HCT116 (cell line): ENCODE data around the gene TMUB1. TPM values are rescaled to one million over a fixed set of nuclear protein-coding genes. Genes with fewer than 3 reads are reported as not detected.

ENCODE experiments used
- ATAC-seq: fragments of 200-7000 bp; cut with Tn5 transposase; 2 replicates; pipeline ENCODE4 v1.9.1; 2020; ENCODE audit warnings: mild to moderate bottlenecking, moderate library complexity
- BruUV-seq: library from RNA; stranded (reverse); fragments of 400-500 nt; replicated peaks from 2 replicates; lab custom pipeline; 2021; lab: Mats Ljungman, UMichigan
- CTCF ChIA-PET: fragments of 300-600 bp; sonication (Branson Sonifier 250); formaldehyde crosslinking; loops from one replicate; lab custom pipeline; 2021; ENCODE audit warnings: antibody characterized with exemption; lab: Charles Lee
- POLR2A ChIA-PET: fragments of 300-600, 350-600 bp; sonication (Branson Sonifier 250); formaldehyde crosslinking; loops from one replicate; lab custom pipeline; 2021; ENCODE audit warnings: antibody characterized with exemption; lab: Charles Lee
- RAD21 ChIA-PET, 2 experiments: fragments of 300-600 bp; sonication (Branson Sonifier 250); formaldehyde crosslinking; loops; one replicate each; lab custom pipeline; 2023; ENCODE audit warnings: low total read pairs in 2 of 2; ENCODE audit not compliant: uncharacterized antibody in 2 of 2, unreplicated experiment in 2 of 2, low non-redundant PET in 1 of 2; lab: Charles Lee
- DNase-seq: peaks from one replicate; pipeline ENCODE4 v3.0.0-alpha.2; 2010; ENCODE audit warnings: low read depth, low spot score
- H2AFZ ChIP-seq: fragments of 200-600 bp; shearing (Covaris generic), sonication (generic); 2 replicates; pipeline ENCODE4 v1.6.1; 2017; ENCODE audit warnings: low read depth, mixed run types, mixed read lengths, antibody characterized with exemption, low read length; ENCODE audit not compliant: poor library complexity, severe bottlenecking
- H3K27ac ChIP-seq: 2 replicates; pipeline ENCODE4 v1.5.1; 2012; ENCODE audit warnings: low read depth, low read length
- H3K27me3 ChIP-seq: fragments of 200-600 bp; sonication (generic); 2 replicates; pipeline ENCODE4 v1.6.1; 2016; ENCODE audit warnings: mixed run types, low read length, mixed read lengths; ENCODE audit not compliant: insufficient read depth
- H3K36me3 ChIP-seq, 2 experiments: fragments of 200-500 bp in 1 of 2; fragments of 200-600 bp in 1 of 2; sonication (Bioruptor generic) in 1 of 2; sonication (generic) in 1 of 2; 2 replicates each; pipeline versions ENCODE4 v1.5.1 to v1.6.1; 2014 to 2016; ENCODE audit warnings: low read length in 2 of 2, inconsistent platforms in 1 of 2, mixed read lengths in 1 of 2, mixed run types in 1 of 2; ENCODE audit not compliant: insufficient read depth in 2 of 2, control insufficient read depth in 1 of 2
- H3K4me1 ChIP-seq, 2 experiments: fragments of 200-600 bp in 1 of 2; sonication (generic) in 1 of 2; 2 replicates each; pipeline versions ENCODE4 v1.5.1 to v1.6.1; 2012 to 2017; ENCODE audit warnings: low read length in 2 of 2, inconsistent platforms in 1 of 2, mild to moderate bottlenecking in 1 of 2, mixed read lengths in 1 of 2, mixed run types in 1 of 2, moderate library complexity in 1 of 2; ENCODE audit not compliant: insufficient read depth in 2 of 2, control insufficient read depth in 1 of 2
- H3K4me2 ChIP-seq: fragments of 200-600 bp; sonication (generic); 2 replicates; pipeline ENCODE4 v1.6.1; 2017; ENCODE audit warnings: mixed run types, low read length, mixed read lengths
- H3K4me3 ChIP-seq, 2 experiments: fragments of 200-600 bp in 1 of 2; sonication (generic) in 1 of 2; replicated peaks in 1 of 2; 2 replicates each; pipeline ENCODE4 v1.5.1; 2011 to 2016; ENCODE audit warnings: low read length in 2 of 2, control low read depth in 1 of 2, low read depth in 1 of 2, mild to moderate bottlenecking in 1 of 2, mixed read lengths in 1 of 2, mixed run types in 1 of 2
- H3K79me2 ChIP-seq: fragments of 200-600 bp; sonication (generic); 2 replicates; pipeline ENCODE4 v1.6.1; 2017; ENCODE audit warnings: mild to moderate bottlenecking, mixed run types, low read length, moderate library complexity, mixed read lengths; ENCODE audit not compliant: insufficient read depth
- H3K9ac ChIP-seq: fragments of 200-600 bp; sonication (generic); 2 replicates; pipeline ENCODE4 v1.6.1; 2016; ENCODE audit warnings: low read length, mixed read lengths
- H3K9me2 ChIP-seq: fragments of 200-600 bp; sonication (generic), shearing (Covaris generic); 2 replicates; pipeline ENCODE4 v1.6.1; 2017; ENCODE audit warnings: mixed run types, mild to moderate bottlenecking, moderate library complexity; ENCODE audit not compliant: insufficient read depth
- H3K9me3 ChIP-seq, 2 experiments: fragments of 200-500 bp in 1 of 2; fragments of 200-600 bp in 1 of 2; sonication (Bioruptor generic) in 1 of 2; sonication (generic) in 1 of 2; 2 replicates each; pipeline ENCODE4 v1.6.1; 2014 to 2017; ENCODE audit warnings: low read length in 2 of 2, mixed read lengths in 2 of 2, inconsistent platforms in 1 of 2, low read depth in 1 of 2, mild to moderate bottlenecking in 1 of 2, mixed run types in 1 of 2, moderate library complexity in 1 of 2; ENCODE audit not compliant: control insufficient read depth in 1 of 2, insufficient read depth in 1 of 2
- H4K20me1 ChIP-seq: fragments of 200-600 bp; sonication (generic), shearing (Covaris generic); 2 replicates; pipeline ENCODE4 v1.6.1; 2017; ENCODE audit warnings: mixed run types, mild to moderate bottlenecking, moderate library complexity; ENCODE audit not compliant: insufficient read depth
- CEBPB ChIP-seq: IDR thresholded peaks from 2 replicates; pipeline ENCODE4 v1.6.1; 2012; ENCODE audit warnings: low read depth
- CTCF ChIP-seq, 3 experiments: fragments of 200-600 bp in 1 of 3; sonication (generic) in 1 of 3; IDR thresholded peaks in 2 of 3; conservative IDR thresholded peaks in 1 of 3; 2 replicates each; pipeline ENCODE4 v1.5.1; 2012 to 2017; ENCODE audit warnings: low read depth in 2 of 3, low read length in 2 of 3, antibody characterized with exemption in 1 of 3, borderline replicate concordance in 1 of 3, control low read depth in 1 of 3, mild to moderate bottlenecking in 1 of 3, mixed read lengths in 1 of 3, mixed run types in 1 of 3, moderate library complexity in 1 of 3; ENCODE audit not compliant: insufficient read depth in 1 of 3
- ELF1 ChIP-seq: IDR thresholded peaks from 2 replicates; pipeline ENCODE4 v1.6.1; 2012; ENCODE audit warnings: low read depth, borderline replicate concordance
- EZH2 ChIP-seq: fragments of 200-600 bp; sonication (generic); IDR thresholded peaks from 2 replicates; pipeline ENCODE4 v1.6.1; 2017; ENCODE audit warnings: antibody characterized with exemption, mixed run types
- MAX ChIP-seq: IDR thresholded peaks from 2 replicates; pipeline ENCODE4 v1.6.1; 2012
- RAD21 ChIP-seq: IDR thresholded peaks from 2 replicates; pipeline ENCODE4 v1.6.1; 2012; ENCODE audit warnings: low read depth, mild to moderate bottlenecking
- SRF ChIP-seq: IDR thresholded peaks from 2 replicates; pipeline ENCODE4 v1.6.1; 2012; ENCODE audit warnings: low read depth
- TCF7L2 ChIP-seq: IDR thresholded peaks from 2 replicates; pipeline ENCODE4 v1.7.0; 2011; ENCODE audit warnings: borderline replicate concordance, inconsistent platforms; ENCODE audit not compliant: insufficient read depth, insufficient read length; ENCODE audit errors: extremely low read depth
- ZFX ChIP-seq: fragments of 450-650 bp; IDR thresholded peaks from 2 replicates; pipeline ENCODE4 v1.6.1; 2017
- intact Hi-C: fragments of 100-400 bp; cut with micrococcal nuclease; formaldehyde crosslinking; loops from 2 replicates; pipeline ENCODE4 v1.10.0; 2022
- total RNA-seq: library from RNA; stranded (reverse); gene quantifications from one replicate; pipeline ENCODE4 v1.2.1, GENCODE V29; 2021; ENCODE audit not compliant: unreplicated experiment

TMUB1 gene
- total RNA-seq, 1 experiment from 2014 or later: 75.8 TPM

GRCh38 chr7:151066273-151066974 is 16.9 kb downstream of the TMUB1 start:
- intact Hi-C loops: no loop called here
- H3K27me3 ChIP-seq: no peaks in the 10 kb centered on the region
- H3K9me3 ChIP-seq: no peaks in the 10 kb centered on the region
- no peaks in the 10 kb centered on the region for H4K20me1 ChIP-seq
- no TSS peak for BruUV-seq
- H2AFZ ChIP-seq: no peak overlapping the region
- ChIA-PET RAD21 (no interaction called here), POLR2A (no interaction called here), CTCF (no interaction called here)
- H3K4me1 ChIP-seq: peaks cover 11 to 21% of the 10 kb centered on the region in 2 experiments
- ATAC-seq: no peak
- H3K9ac ChIP-seq: no peak overlapping the region
- no peak overlapping the region for H3K27ac ChIP-seq
- no peak overlapping the region for H3K4me2 ChIP-seq
- H3K79me2 ChIP-seq: peaks cover 61% of the 10 kb centered on the region
- no peak for TF ChIP-seq CTCF (IDR thresholded peaks at IDR 0.05 in 2 of 3, conservative IDR thresholded peaks at IDR 0.05 in 1 of 3; ENCODE audit: borderline replicate concordance in 1 of 3, insufficient read depth in 1 of 3, low read depth in 2 of 3, low read length in 2 of 3)
- no peak for TF ChIP-seq SRF
- TF ChIP-seq ELF1: no peak
- no peak for TF ChIP-seq TCF7L2
- TF ChIP-seq ZFX: no peak
- TF ChIP-seq MAX: no peak
- no peak for DNase-seq
- H3K36me3 ChIP-seq: peaks cover 42 to 52% of the 10 kb centered on the region in 2 experiments
- H3K9me2 ChIP-seq: no peaks in the 10 kb centered on the region
- H3K4me3 ChIP-seq: no peak overlapping the region

- H3K4me3 ChIP-seq: no peak overlapping the region
- no peaks in the 10 kb centered on the region for H3K9me3 ChIP-seq
- CTCF ChIA-PET: no interaction called here
- POLR2A ChIA-PET: no interaction called here
- peaks cover 15 to 30% of the 10 kb centered on the region in 2 experiments for H3K4me1 ChIP-seq
- H3K9ac ChIP-seq: no peak overlapping the region
- H4K20me1 ChIP-seq: no peaks in the 10 kb centered on the region
- DNase-seq: no peak
- no peak overlapping the region for H2AFZ ChIP-seq
- TF ChIP-seq CEBPB (no peak), RAD21 (no peak), EZH2 (no peak)
- no peak overlapping the region for H3K27ac ChIP-seq
- no TSS peak for BruUV-seq
- no peaks in the 10 kb centered on the region for H3K9me2 ChIP-seq
- RAD21 ChIA-PET: no interaction called here
- H3K36me3 ChIP-seq: peaks cover 39 to 45% of the 10 kb centered on the region in 2 experiments
- intact Hi-C loops: no loop called here
- no peak for ATAC-seq
- no peak overlapping the region for H3K4me2 ChIP-seq
- H3K79me2 ChIP-seq: peaks cover 70% of the 10 kb centered on the region
- no peaks in the 10 kb centered on the region for H3K27me3 ChIP-seq
Observed at GRCh38 chr7:151065516-151065915, 17.8 kb downstream of the TMUB1 start.
